Measurements from ENCODE around the gene AK3. TPM values are rescaled to one million over a fixed set of nuclear protein-coding genes. Genes with fewer than 3 reads are reported as not detected.

The AK3 gene
- polyA plus RNA-seq, 3 donors, result 3.7 to 14.5 (median 13.8) TPM

GRCh38 chr9:4663956-4664355, 77.0 kb downstream of the AK3 start:
- H3K36me3 Mint-ChIP-seq, result no peaks in the 10 kb centered on the region
- Histone ChIP-seq H4K20me1 (ENCODE audit: insufficient read depth, low read length) (no peaks in the 10 kb centered on the region), H3K79me2 (ENCODE audit: insufficient read depth, low read length) (peaks cover 11% of the 10 kb centered on the region), H3K27ac (ENCODE audit: low read depth in 1 of 2, low read length in 2 of 2) (no peak overlapping the region), H3K4me1 (ENCODE audit: control insufficient read depth in 1 of 2, insufficient read depth in 2 of 2, low read length in 2 of 2) (peaks cover 33 to 43% of the 10 kb centered on the region in 2 donors), H3K27me3 (ENCODE audit: control insufficient read depth in 2 of 2, insufficient read depth in 2 of 2, low read length in 2 of 2) (peaks cover 14% of the 10 kb centered on the region in 2 donors), H3K36me3 (replicated peaks in 1 of 2; ENCODE audit: control insufficient read depth in 1 of 2, insufficient read depth in 2 of 2, low read length in 2 of 2) (no peaks in the 10 kb centered on the region), H3K4me2 (replicated peaks; ENCODE audit: extremely low read depth, low read length, poor library complexity, severe bottlenecking) (peak overlapping the region; percentile 87), H3K9me3 (replicated peaks in 1 of 2; ENCODE audit: control insufficient read depth in 1 of 2, insufficient read depth in 1 of 2, low read length in 2 of 2) (no peaks in the 10 kb centered on the region), H3K4me3 (replicated peaks in 1 of 3; ENCODE audit: low read depth in 2 of 3, low read length in 3 of 3) (no peak overlapping the region), H2AFZ (ENCODE audit: insufficient read depth, low read depth, low read length, poor library complexity, severe bottlenecking) (no peak overlapping the region), H3K9ac (ENCODE audit: insufficient read depth, low read length, poor library complexity, severe bottlenecking) (no peak overlapping the region)
- H3K9me3 Mint-ChIP-seq, result peaks cover 0 to 4% (median 0%) of the 10 kb centered on the region in 7 donors
- peak overlapping the region in 1 of 2 donors; percentile 6 for H3K4me3 Mint-ChIP-seq
- 0% methylated on average over 1 of the region's 3 CpGs for WGBS (ENCODE audit: insufficient coverage)
- H3K27me3 Mint-ChIP-seq (ENCODE audit: low read depth in 3 of 3), result peaks cover 39 to 43% (median 40%) of the 10 kb centered on the region in 3 donors
- no peak for TF ChIP-seq CTCF (IDR thresholded peaks at IDR 0.05)
- peaks cover 51% of the 10 kb centered on the region for H3K4me1 Mint-ChIP-seq
- intact Hi-C loops (cut with micrococcal nuclease), result no loop called here
- DNase-seq, result peak; percentile 39 to 73 (median 46)
- H3K27ac Mint-ChIP-seq, result no peak overlapping the region

GRCh38 chr9:4662989-4663792, 77.8 kb downstream of the AK3 start:
- TF ChIP-seq CTCF (IDR thresholded peaks at IDR 0.05), result no peak
- no peaks in the 10 kb centered on the region for H4K20me1 ChIP-seq (ENCODE audit: insufficient read depth, low read length)
- Mint-ChIP-seq H3K4me1 (peaks cover 51% of the 10 kb centered on the region), H3K36me3 (no peaks in the 10 kb centered on the region), H3K27me3 (ENCODE audit: low read depth in 3 of 3) (peaks cover 36 to 42% (median 39%) of the 10 kb centered on the region in 3 donors), H3K27ac (peak overlapping the region in 4 of 7 donors; percentile 18 to 54 (median 40)), H3K9me3 (peaks cover 0 to 4% (median 0%) of the 10 kb centered on the region in 7 donors), H3K4me3 (peak overlapping the region; percentile 88 to 95)
- H3K4me2 ChIP-seq (replicated peaks; ENCODE audit: extremely low read depth, low read length, poor library complexity, severe bottlenecking), result peak overlapping the region; percentile 87
- intact Hi-C loops (cut with micrococcal nuclease), result no loop called here
- H3K36me3 ChIP-seq (replicated peaks in 1 of 2; ENCODE audit: control insufficient read depth in 1 of 2, insufficient read depth in 2 of 2, low read length in 2 of 2), result no peaks in the 10 kb centered on the region
- no peaks in the 10 kb centered on the region for H3K9me3 ChIP-seq (replicated peaks in 1 of 2; ENCODE audit: control insufficient read depth in 1 of 2, insufficient read depth in 1 of 2, low read length in 2 of 2)
- H3K79me2 ChIP-seq (ENCODE audit: insufficient read depth, low read length), result peaks cover 11% of the 10 kb centered on the region
- DNase-seq, result peak in 1 of 3 donors; percentile 16
- peak overlapping the region; percentile 81 for H3K9ac ChIP-seq (ENCODE audit: insufficient read depth, low read length, poor library complexity, severe bottlenecking)
- peaks cover 33 to 43% of the 10 kb centered on the region in 2 donors for H3K4me1 ChIP-seq (ENCODE audit: control insufficient read depth in 1 of 2, insufficient read depth in 2 of 2, low read length in 2 of 2)
- WGBS (ENCODE audit: insufficient coverage), result 69% methylated on average over 11 of the region's 13 CpGs
- H3K27ac ChIP-seq (ENCODE audit: low read depth in 1 of 2, low read length in 2 of 2), result no peak overlapping the region
- H3K4me3 ChIP-seq (replicated peaks in 1 of 3; ENCODE audit: low read depth in 2 of 3, low read length in 3 of 3), result peak overlapping the region; percentile 60 to 84 (median 73)
- peak overlapping the region; percentile 97 for H2AFZ ChIP-seq (ENCODE audit: insufficient read depth, low read depth, low read length, poor library complexity, severe bottlenecking)
- H3K27me3 ChIP-seq (ENCODE audit: control insufficient read depth in 2 of 2, insufficient read depth in 2 of 2, low read length in 2 of 2), result peaks cover 12 to 14% of the 10 kb centered on the region in 2 donors
